ENCODE measurements around the gene MLIP.

The MLIP gene

DNA sequence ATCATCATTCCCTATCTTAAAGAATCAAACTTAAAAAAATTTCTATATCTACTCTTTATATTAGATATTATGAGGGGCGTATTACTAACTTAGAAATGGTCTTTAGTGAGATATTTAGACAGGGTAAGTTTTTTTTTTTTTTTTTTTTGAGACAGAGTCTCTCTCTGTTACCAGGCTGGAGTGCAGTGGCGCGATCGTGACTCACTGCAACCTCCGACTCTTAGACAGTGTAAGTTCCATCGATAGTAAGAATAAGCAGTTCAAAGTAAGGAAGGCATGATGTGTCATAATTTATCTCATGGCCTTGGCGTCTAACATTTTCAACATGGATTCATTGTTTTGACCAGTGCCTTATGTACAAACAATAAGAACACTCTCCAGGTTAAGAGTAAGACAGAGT is 72.4 kb downstream of the MLIP start:
- TF ChIP-seq, protein P1, sequence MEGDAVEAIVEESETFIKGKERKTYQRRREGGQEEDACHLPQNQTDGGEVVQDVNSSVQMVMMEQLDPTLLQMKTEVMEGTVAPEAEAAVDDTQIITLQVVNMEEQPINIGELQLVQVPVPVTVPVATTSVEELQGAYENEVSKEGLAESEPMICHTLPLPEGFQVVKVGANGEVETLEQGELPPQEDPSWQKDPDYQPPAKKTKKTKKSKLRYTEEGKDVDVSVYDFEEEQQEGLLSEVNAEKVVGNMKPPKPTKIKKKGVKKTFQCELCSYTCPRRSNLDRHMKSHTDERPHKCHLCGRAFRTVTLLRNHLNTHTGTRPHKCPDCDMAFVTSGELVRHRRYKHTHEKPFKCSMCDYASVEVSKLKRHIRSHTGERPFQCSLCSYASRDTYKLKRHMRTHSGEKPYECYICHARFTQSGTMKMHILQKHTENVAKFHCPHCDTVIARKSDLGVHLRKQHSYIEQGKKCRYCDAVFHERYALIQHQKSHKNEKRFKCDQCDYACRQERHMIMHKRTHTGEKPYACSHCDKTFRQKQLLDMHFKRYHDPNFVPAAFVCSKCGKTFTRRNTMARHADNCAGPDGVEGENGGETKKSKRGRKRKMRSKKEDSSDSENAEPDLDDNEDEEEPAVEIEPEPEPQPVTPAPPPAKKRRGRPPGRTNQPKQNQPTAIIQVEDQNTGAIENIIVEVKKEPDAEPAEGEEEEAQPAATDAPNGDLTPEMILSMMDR (conservative IDR thresholded peaks at IDR 0.05), result no peak
- H3K27ac ChIP-seq, result no peak overlapping the region

DNA sequence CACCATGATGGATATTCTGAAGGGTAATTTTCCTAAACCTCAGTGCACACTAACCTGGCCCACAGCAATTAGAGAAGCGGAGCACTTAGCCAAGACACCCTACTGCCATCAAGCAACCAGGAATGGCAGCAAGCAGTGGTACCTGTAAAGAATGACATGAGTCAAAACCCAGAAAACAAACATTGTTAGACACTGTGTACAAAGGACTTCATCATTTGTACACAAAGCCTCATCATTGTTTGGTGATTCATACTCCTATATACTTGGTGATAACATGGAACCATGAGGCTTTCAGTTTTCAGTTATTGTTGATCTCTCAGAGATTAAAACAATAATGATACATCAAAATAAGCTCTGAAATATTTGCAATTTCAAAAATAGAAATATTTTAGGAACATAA is 74.6 kb downstream of the MLIP start:
- TF ChIP-seq, protein P1 (conservative IDR thresholded peaks at IDR 0.05), result no peak
- no peak for TF ChIP-seq ZFX (IDR thresholded peaks at IDR 0.05)
- H3K27ac ChIP-seq, result no peak overlapping the region

DNA sequence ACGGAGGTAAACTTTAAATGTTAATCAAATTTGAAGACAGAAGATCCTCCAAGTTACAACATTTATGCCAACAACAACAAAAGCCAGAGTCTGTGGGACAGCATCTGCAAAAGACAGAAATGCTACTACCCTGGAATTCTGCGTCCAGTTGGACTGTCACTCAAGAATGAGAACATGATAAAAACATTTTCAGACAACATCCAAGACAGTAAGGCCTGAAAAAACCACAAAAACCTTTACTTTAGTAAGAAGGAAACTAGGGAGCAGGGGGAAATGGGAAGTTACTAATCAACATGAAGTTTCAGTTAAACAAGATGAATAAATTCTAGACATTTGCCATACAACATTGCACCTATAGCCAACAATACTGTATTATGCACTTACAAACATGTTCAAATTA is 77.6 kb downstream of the MLIP start:
- TF ChIP-seq, protein P1 (conservative IDR thresholded peaks at IDR 0.05), result no peak
- TF ChIP-seq ZFX (IDR thresholded peaks at IDR 0.05), result no peak
- H3K27ac ChIP-seq, result no peak overlapping the region

DNA sequence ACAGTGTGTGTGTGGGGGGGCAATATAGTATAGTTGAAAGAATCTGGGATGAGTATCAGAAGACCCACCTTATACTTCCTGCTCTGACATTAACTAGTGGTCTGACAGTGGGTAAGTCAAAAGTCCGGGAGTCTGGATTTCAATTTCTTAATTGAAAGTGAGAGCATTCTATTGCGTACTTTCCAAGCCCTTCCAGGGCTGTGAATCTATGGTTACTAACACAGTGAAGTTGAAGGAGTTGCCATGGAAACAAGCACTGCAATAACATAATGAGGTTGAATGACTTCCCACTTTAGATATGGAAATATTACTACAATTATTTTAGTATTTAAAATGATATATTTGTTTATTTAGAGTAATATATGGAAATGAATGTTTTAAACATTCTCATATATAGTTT is 80.2 kb downstream of the MLIP start:
- H3K27ac ChIP-seq, result no peak overlapping the region
- TF ChIP-seq ZFX (IDR thresholded peaks at IDR 0.05), result no peak
- TF ChIP-seq, protein P1 (conservative IDR thresholded peaks at IDR 0.05), result no peak

DNA sequence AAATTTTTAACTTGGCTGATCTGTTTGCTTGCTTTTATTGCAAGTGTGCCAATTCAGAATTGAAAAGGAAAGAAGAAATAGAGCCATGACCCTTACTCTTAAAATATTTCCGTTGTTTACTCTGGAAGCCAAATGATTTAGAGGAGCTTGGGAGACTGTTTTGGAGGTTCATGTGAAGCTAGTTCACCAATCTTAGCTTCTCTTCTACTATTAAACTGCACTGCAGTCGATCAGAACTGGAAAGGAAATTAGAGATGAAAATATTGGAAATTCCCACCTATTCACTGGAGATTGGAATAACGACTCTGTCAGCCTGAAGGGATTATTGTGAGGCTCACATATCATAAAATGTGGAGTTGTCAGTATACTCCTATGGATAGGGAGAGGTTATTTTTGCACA is 81.8 kb downstream of the MLIP start:
- TF ChIP-seq, protein P1 (conservative IDR thresholded peaks at IDR 0.05), result no peak
- TF ChIP-seq ZFX (IDR thresholded peaks at IDR 0.05), result no peak
- H3K27ac ChIP-seq, result no peak overlapping the region

DNA sequence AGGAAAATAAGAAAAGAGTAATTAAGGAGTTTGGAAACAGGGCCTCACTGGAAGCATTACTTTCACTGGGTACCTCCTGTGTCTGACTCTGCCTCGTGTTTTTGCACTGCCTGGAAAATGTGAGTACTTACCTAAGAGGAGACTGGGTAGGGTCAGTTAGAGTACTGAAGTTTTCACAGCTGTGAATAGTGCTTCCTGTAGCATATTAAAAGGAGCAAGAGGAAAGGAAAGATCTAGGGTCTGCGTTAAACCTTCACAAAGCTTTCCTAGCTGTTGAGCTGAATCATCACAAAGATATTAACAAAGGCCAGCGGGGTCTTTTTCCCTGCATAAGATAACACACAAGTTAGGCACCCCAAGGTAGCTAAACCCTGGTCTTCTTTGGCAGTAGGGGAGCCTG is 82.3 kb downstream of the MLIP start:
- no peak overlapping the region for H3K27ac ChIP-seq

DNA sequence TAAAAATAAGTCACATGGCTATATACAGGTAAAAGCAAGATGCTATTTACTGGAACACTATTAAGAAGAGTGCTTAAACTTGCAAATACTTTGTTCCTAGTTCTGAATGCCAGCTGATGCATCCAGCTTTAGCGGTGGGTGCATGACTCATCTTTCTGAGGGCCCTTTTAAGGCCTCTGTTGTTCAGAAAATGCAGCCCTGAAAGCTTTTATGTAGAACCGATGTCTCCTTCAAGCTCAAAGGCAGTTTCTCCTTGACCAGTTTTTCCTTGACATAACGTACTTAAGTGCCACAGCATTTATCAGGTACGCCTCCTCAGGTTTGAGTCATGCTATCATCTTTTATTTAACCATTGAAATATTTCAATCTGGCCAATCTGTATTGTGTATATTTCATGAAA is 82.8 kb downstream of the MLIP start:
- TF ChIP-seq ZFX (IDR thresholded peaks at IDR 0.05), result no peak
- TF ChIP-seq, protein P1 (conservative IDR thresholded peaks at IDR 0.05), result no peak
- no peak overlapping the region for H3K27ac ChIP-seq

More for the DNA sequence above, 82.3 kb downstream of the MLIP start:
- TF ChIP-seq, protein P1 (conservative IDR thresholded peaks at IDR 0.05), result no peak
- TF ChIP-seq ZFX (IDR thresholded peaks at IDR 0.05), result no peak
